Rectal smooth muscle tissue (tissue), 1 donor: ENCODE results near the gene FOXP1.

Source experiments
- H3K27ac ChIP-seq: one replicate; pipeline ENCODE4 v1.7.0; 2013; ENCODE audit warnings: low read depth, low read length, inconsistent platforms
- H3K27me3 ChIP-seq: one replicate; pipeline ENCODE4 v1.7.0; 2013; ENCODE audit warnings: low read length; ENCODE audit not compliant: control insufficient read depth, insufficient read depth
- H3K36me3 ChIP-seq: one replicate; pipeline ENCODE4 v1.7.0; 2013; ENCODE audit warnings: low read length; ENCODE audit not compliant: control insufficient read depth, insufficient read depth
- H3K4me1 ChIP-seq: one replicate; pipeline ENCODE4 v1.7.0; 2013; ENCODE audit warnings: low read length; ENCODE audit not compliant: control insufficient read depth, insufficient read depth
- H3K4me3 ChIP-seq: one replicate; pipeline ENCODE4 v1.7.0; 2013; ENCODE audit warnings: low read length
- H3K9ac ChIP-seq: one replicate; pipeline ENCODE4 v1.7.0; 2013; ENCODE audit warnings: low read length

FOXP1 gene

GRCh38 chr3:71577011-71577410 is 6.5 kb downstream of the FOXP1 start:
- Histone ChIP-seq H3K27ac (peak overlapping the region; percentile 65), H3K27me3 (no peaks in the 10 kb centered on the region), H3K36me3 (no peaks in the 10 kb centered on the region), H3K9ac (no peak overlapping the region), H3K4me1 (peaks cover 9% of the 10 kb centered on the region), H3K4me3 (peak overlapping the region; percentile 33)

DNA sequence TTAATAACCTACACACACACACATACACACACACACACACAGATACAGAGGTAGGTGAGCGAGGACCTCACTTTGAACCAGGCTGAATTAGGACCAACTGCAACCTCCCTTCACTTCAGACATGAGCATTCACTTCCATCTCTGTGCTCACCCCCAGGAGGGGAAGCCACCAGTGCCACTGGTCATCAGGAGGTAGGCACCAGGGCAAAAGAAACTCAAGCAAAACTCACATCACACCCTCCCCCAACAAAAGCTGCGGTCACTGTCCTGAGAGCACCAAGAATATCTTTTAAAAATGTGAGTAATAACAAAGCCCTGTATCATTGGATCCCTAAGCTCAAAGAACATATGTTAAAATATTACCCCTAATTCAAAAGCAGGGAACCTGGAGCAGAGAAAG is 8.1 kb downstream of the FOXP1 start:
- H3K9ac ChIP-seq: no peak overlapping the region
- H3K36me3 ChIP-seq: no peaks in the 10 kb centered on the region
- H3K27me3 ChIP-seq: no peaks in the 10 kb centered on the region
- no peak overlapping the region for H3K27ac ChIP-seq
- H3K4me1 ChIP-seq: peaks cover 9% of the 10 kb centered on the region
- H3K4me3 ChIP-seq: no peak overlapping the region

DNA sequence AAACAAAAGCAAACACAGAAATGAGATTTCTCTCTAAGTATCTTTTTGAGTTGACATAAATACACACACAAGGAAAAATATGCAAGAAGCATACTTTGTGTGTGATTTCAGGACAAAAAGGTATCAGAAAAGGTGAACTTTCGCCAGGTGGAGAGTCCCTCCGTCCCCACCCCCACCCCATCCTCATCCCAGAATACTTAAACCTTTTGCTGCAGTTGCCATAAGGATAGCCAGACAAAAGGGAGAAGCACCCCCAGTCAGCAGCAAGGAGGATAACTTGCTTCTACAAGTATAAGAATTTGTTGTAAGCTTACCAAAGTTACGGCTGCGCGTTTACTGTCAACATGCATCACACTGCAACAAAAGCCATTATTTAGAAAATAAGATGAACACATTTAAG is 10.3 kb downstream of the FOXP1 start:
- Histone ChIP-seq H3K4me3 (no peak overlapping the region), H3K27me3 (no peaks in the 10 kb centered on the region), H3K36me3 (no peaks in the 10 kb centered on the region), H3K27ac (no peak overlapping the region), H3K4me1 (peaks cover 9% of the 10 kb centered on the region), H3K9ac (no peak overlapping the region)

DNA sequence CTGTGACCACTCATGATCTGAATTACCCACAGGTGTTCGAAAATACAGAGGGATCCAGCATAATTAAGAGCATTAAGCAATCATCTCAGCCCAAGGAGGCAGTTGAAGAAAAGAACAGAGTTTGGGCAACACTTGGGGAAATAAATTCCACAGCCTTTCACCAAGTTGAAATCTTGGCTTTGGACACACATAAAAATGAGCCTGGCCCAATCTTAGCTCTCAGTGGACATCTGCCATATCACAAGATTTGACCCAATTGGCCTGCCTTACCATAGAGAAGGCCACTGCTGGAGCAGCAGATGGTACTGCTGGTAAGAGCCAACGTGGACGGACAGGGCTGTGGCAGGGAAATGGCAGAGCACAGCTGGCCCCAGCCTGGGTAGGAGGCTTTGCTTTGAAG is 13.0 kb downstream of the FOXP1 start:
- Histone ChIP-seq H3K4me3 (no peak overlapping the region), H3K9ac (no peak overlapping the region), H3K36me3 (no peaks in the 10 kb centered on the region), H3K27ac (no peak overlapping the region), H3K4me1 (no peaks in the 10 kb centered on the region), H3K27me3 (no peaks in the 10 kb centered on the region)

- H3K4me3 ChIP-seq: no peak overlapping the region
These were observed 15.3 kb downstream of the FOXP1 start for GRCh38 chr3:71568207-71568606.

DNA sequence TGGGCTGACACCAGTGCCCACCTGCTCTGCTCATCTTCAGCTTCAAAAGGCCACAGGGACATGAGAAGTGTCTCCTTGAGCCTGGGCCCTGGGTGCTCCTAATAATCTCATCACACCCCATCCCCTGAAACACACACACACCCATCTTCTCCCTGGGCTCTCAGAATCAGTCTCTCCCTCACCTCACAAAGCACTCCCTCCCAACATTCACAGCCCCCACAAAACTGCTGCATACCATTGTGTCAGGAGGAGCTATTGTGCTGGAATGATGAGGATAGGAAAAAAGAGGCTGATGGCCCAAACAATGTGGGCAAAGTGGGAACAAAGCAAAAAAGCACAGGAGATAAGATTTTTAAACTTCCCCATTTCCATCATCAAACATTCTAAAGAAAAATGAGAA is 16.8 kb downstream of the FOXP1 start:
- H3K4me1 ChIP-seq: no peaks in the 10 kb centered on the region
- H3K27ac ChIP-seq: no peak overlapping the region
- no peak overlapping the region for H3K4me3 ChIP-seq
- H3K9ac ChIP-seq: no peak overlapping the region
- no peaks in the 10 kb centered on the region for H3K36me3 ChIP-seq
- H3K27me3 ChIP-seq: no peaks in the 10 kb centered on the region

More at GRCh38 chr3:71568207-71568606, 15.3 kb downstream of the FOXP1 start:
- no peak overlapping the region for H3K9ac ChIP-seq
- no peaks in the 10 kb centered on the region for H3K36me3 ChIP-seq
- no peak overlapping the region for H3K27ac ChIP-seq
- no peaks in the 10 kb centered on the region for H3K4me1 ChIP-seq
- no peaks in the 10 kb centered on the region for H3K27me3 ChIP-seq

DNA sequence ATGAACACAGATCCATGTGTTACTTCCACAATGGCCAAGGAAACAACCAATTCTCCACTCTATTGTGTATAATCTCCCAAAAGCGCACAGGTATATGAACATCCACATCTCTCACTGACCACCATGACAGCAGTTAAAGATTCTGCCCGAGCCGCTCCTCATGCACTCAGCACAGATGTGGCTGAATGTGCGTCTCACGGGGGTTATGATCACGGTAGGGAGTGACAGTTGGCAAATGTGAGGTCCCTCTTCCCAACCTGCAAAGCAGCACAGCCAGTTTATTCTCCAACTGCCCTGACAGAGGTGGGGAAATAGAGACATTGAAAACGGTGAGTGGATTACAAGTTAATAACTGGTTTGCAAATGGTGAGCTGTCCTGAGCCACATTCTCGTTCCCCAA is 17.6 kb downstream of the FOXP1 start:
- H3K4me1 ChIP-seq: no peaks in the 10 kb centered on the region
- H3K27me3 ChIP-seq: no peaks in the 10 kb centered on the region
- no peaks in the 10 kb centered on the region for H3K36me3 ChIP-seq
- H3K27ac ChIP-seq: no peak overlapping the region
- no peak overlapping the region for H3K4me3 ChIP-seq
- H3K9ac ChIP-seq: no peak overlapping the region

DNA sequence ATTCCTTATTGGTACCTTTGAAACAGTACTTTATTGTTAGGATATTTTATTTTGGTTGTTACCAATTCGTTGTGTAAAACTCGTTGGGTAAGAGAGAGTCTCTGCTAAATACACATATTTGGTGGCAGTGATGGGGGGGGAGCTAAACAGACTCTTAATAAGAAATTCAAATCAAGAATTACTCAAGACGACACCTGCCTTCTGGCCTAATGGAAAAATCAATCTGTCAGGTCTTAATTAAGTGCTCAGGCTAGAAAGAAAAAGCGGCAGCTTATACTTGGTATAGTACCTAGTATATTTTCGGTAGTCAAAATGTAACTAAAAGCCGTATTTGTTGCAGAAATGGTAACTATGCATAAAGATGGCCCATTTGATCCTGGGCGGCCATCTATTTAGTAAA is 18.2 kb downstream of the FOXP1 start:
- Histone ChIP-seq H3K27me3 (no peaks in the 10 kb centered on the region), H3K36me3 (no peaks in the 10 kb centered on the region), H3K4me1 (no peaks in the 10 kb centered on the region), H3K9ac (no peak overlapping the region), H3K27ac (no peak overlapping the region), H3K4me3 (no peak overlapping the region)

GRCh38 chr3:71564361-71564760 is 19.2 kb downstream of the FOXP1 start:
- Histone ChIP-seq H3K27me3 (no peaks in the 10 kb centered on the region), H3K27ac (no peak overlapping the region), H3K4me3 (no peak overlapping the region), H3K4me1 (no peaks in the 10 kb centered on the region), H3K9ac (no peak overlapping the region), H3K36me3 (no peaks in the 10 kb centered on the region)

- H3K27me3 ChIP-seq: no peaks in the 10 kb centered on the region
- H3K4me1 ChIP-seq: no peaks in the 10 kb centered on the region
- H3K9ac ChIP-seq: no peak overlapping the region
- H3K4me3 ChIP-seq: no peak overlapping the region
- no peaks in the 10 kb centered on the region for H3K36me3 ChIP-seq
- no peak overlapping the region for H3K27ac ChIP-seq
These were observed 19.7 kb downstream of the FOXP1 start for GRCh38 chr3:71563827-71564226.

DNA sequence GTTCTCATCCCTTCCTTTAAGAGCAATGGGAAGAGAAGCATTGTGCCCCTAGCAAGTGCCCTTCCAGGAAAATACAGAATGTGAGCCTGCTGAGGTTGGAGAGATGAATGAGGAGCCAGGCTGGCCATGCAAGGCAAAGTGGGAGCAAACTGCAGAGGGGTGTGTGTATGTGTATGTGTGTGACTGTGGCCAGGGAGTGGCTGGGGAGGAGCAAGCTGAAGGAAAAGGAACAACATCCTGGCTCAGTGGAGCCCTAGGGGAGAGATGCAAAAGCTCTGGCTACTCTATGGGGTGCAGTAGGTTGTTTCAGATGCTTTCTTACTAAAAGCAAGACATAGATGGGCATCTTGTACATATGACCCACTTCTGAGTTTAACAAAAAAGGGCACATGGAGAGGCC is 20.6 kb downstream of the FOXP1 start:
- Histone ChIP-seq H3K27me3 (no peaks in the 10 kb centered on the region), H3K4me1 (no peaks in the 10 kb centered on the region), H3K4me3 (no peak overlapping the region), H3K27ac (no peak overlapping the region), H3K9ac (no peak overlapping the region), H3K36me3 (no peaks in the 10 kb centered on the region)

- no peaks in the 10 kb centered on the region for H3K4me1 ChIP-seq
- no peak overlapping the region for H3K9ac ChIP-seq
- no peak overlapping the region for H3K4me3 ChIP-seq
- H3K36me3 ChIP-seq: no peaks in the 10 kb centered on the region
- no peak overlapping the region for H3K27ac ChIP-seq
- H3K27me3 ChIP-seq: no peaks in the 10 kb centered on the region
These were observed 22.9 kb downstream of the FOXP1 start for GRCh38 chr3:71560665-71561064.

DNA sequence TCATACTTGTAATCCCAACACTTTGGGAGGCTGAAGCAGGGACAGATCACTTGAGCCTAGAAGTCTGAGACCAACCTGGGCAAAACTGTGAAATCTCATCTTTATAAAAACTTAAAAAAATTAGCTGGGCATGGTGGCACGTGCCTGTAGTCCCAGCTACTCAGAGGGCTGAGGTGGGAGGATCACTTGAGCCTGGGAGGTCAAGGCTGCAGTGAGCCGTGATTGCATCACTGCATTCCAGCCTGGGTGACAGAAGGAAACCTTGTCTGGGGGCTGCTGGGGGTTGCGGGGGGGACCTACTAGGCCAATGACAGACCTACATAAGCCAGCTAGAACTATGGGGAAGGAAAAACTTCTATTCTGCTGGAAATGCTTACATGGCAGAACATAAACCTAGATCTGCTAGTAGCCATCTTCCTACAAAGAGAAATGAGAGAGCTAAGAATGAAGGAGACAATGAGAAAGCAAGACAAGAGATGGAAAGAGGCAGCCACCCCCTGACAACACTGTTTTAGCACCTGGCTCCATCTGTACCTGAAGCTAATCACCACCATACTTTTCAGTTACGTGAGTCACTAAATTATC is 23.9 kb downstream of the FOXP1 start:
- Histone ChIP-seq H3K27me3 (no peaks in the 10 kb centered on the region), H3K9ac (no peak overlapping the region), H3K36me3 (no peaks in the 10 kb centered on the region), H3K4me1 (no peaks in the 10 kb centered on the region), H3K27ac (no peak overlapping the region), H3K4me3 (no peak overlapping the region)
